Kidney epithelial cell (primary cell): ENCODE measurements around the gene ETV5. TPM values are rescaled to one million over a fixed set of nuclear protein-coding genes. Genes with fewer than 3 reads are reported as not detected.

Experiments used
- DNase-seq: peaks from one replicate; pipeline ENCODE4 v3.0.0-alpha.2; 2010; ENCODE audit warnings: low read depth
- H3K27me3 ChIP-seq: 2 replicates; pipeline ENCODE4 v1.6.0; 2011; ENCODE audit warnings: low read length; ENCODE audit not compliant: control insufficient read depth, insufficient read depth
- H3K36me3 ChIP-seq: 2 replicates; pipeline ENCODE4 v1.5.1; 2011; ENCODE audit warnings: low read length; ENCODE audit not compliant: control insufficient read depth, insufficient read depth
- H3K4me3 ChIP-seq: 2 replicates; pipeline ENCODE4 v1.5.1; 2011; ENCODE audit warnings: low read depth, mild to moderate bottlenecking, control low read depth, low read length
- total RNA-seq: library from RNA; depleted of rRNA; stranded (reverse); fragments of >200 nt; gene quantifications from 2 replicates; pipeline ENCODE4 v1.2.3, GENCODE V29; 2015
- TF ChIP-seq, protein P1 (sequence below): IDR thresholded peaks from 2 replicates; pipeline ENCODE4 v1.5.1; 2011; ENCODE audit warnings: mild to moderate bottlenecking, moderate library complexity, low read length, control low read depth, inconsistent platforms; ENCODE audit not compliant: insufficient read depth, poor library complexity, severe bottlenecking

The ETV5 gene
- total RNA-seq, 1 donor from 2014 or later, result 33.1 TPM

DNA sequence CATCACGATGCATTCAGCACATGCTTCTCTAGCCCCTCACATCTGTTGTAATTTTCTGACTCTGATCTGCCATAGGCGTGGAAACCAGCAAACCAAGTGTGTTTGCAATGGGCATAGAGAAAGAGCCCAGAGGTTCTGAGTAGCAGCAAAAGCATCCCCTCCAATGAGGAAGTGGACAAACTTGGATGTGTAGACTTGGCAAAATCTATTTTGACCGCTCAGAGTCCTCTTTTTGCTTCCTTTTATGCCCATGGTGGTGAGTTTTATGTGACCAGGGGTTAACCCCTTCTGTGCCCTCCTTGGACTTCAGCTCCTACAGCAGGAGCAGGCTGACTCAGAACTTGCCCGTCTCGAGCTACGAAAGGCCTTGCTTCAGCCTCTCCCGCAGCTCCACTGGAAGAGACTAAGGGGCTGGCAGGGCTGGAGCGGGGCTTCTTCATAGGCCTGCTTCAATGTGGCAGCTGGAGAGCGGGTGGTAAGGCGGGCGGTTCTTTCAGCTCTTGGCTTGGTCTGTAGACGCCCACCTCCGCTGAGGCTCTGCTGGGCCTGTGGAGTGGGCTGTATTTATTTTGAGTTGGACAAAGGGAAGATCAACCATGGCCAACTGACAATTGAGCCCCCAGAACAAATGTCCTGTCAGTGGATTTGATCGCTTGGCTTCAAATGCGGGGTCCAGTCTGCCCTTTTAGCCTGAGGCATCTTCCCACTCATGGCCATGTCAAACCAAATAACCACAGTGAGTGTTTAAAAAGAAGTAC, 6.5 kb upstream of the ETV5 start:
- TF ChIP-seq, protein P1, sequence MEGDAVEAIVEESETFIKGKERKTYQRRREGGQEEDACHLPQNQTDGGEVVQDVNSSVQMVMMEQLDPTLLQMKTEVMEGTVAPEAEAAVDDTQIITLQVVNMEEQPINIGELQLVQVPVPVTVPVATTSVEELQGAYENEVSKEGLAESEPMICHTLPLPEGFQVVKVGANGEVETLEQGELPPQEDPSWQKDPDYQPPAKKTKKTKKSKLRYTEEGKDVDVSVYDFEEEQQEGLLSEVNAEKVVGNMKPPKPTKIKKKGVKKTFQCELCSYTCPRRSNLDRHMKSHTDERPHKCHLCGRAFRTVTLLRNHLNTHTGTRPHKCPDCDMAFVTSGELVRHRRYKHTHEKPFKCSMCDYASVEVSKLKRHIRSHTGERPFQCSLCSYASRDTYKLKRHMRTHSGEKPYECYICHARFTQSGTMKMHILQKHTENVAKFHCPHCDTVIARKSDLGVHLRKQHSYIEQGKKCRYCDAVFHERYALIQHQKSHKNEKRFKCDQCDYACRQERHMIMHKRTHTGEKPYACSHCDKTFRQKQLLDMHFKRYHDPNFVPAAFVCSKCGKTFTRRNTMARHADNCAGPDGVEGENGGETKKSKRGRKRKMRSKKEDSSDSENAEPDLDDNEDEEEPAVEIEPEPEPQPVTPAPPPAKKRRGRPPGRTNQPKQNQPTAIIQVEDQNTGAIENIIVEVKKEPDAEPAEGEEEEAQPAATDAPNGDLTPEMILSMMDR, result no peak
- no peak overlapping the region for H3K4me3 ChIP-seq

DNA sequence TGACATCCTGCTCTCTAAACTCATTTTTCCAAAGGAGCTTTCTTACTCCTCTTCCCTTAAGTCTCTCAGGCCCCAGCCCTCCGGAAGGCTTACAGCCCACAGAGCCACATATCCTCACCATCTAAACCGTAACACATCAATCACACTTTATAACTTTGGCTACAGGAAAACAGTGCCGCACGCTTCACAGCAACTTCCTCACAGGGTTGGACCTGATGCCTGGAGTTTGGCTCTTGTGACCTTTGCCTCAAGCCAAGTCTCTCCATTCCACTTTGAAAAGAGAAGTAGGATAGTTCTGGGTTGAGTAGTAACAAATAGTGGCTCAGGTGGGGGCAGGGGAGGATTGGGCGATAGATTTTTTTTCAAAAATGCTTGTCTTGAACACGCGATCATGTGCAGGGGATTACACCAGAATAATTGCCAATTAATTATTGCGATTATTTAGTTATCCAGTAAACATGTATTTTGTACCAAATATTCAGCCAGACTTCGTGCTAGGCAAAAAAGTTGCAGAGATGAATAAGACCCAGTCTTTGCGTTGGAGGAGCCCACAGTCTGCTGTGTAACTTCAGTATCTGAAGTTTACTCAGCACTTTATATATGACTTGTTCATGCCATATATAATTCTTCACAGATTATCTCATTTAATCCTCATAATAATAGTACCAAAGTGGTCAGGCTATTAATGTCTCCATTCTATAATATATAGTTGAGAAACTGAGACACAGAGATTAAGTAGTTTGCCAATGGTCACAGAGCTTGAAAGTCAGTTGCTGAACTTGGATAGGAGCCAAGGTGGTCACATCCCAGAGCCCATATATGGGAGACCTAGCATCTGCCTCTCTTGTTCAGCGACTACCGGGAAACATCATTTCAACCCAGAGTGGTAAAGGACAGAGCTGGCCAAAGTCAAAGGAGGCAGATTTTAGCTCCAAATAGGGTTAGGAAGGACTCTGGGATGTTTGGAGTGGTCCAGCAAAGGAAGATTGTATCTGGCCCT, 2.4 kb upstream of the ETV5 start:
- TF ChIP-seq, protein P1, result no peak
- H3K27me3 ChIP-seq, result peaks cover 2% of the 10 kb centered on the region
- H3K36me3 ChIP-seq, result no peaks in the 10 kb centered on the region
- DNase-seq, result no peak
- H3K4me3 ChIP-seq, result no peak overlapping the region

More for the DNA sequence above, 6.5 kb upstream of the ETV5 start:
- no peak for DNase-seq
- H3K36me3 ChIP-seq, result no peaks in the 10 kb centered on the region
- H3K27me3 ChIP-seq, result peaks cover 2% of the 10 kb centered on the region

DNA sequence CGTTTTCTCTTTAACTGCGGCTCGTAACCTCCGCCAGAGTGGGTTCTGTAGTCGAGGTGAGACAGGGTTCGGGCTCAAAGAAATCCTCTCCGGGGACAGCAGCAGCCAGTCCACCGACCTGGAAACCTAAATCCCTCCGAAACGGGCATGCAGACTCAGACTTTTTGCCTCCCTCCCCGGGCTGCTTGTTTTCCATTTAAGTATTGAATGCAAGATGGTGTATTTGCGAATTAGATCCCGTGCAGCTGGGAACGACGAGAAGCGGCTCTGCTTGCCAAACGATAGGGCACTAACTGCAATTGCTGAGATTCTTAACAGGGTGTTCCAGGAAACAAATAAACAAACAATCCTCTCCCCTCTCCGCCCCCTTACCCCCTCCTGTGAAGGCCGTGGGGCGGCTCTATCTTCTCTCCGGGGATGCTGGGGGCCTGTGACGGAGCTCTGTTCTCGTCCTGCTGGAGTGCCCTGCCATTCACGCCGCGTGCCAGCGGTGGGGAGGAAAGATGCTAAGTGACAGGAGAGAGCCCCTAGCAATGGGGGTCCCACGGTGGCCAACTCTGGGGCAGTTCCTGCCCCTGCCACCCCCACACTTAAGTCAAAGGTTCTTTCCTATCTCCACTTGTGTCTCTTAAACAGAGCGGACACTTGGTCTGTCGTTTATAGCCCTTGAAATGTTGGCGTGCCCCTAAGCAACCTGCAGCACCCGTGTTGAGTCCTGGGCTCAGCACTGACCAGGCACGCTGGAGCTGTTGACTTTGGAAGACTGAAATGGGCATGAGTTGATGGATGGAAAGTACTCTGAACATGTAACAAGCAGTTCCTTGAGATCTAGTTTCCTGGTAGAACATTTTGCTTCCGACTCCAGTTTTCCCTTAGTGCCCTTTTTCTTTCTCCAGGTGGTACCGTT, 1.3 kb upstream of the ETV5 start:
- TF ChIP-seq, protein P1, result no peak
- H3K36me3 ChIP-seq, result no peaks in the 10 kb centered on the region
- no peak for DNase-seq
- H3K4me3 ChIP-seq, result peak overlapping the region; percentile 56
- peaks cover 2% of the 10 kb centered on the region for H3K27me3 ChIP-seq

DNA sequence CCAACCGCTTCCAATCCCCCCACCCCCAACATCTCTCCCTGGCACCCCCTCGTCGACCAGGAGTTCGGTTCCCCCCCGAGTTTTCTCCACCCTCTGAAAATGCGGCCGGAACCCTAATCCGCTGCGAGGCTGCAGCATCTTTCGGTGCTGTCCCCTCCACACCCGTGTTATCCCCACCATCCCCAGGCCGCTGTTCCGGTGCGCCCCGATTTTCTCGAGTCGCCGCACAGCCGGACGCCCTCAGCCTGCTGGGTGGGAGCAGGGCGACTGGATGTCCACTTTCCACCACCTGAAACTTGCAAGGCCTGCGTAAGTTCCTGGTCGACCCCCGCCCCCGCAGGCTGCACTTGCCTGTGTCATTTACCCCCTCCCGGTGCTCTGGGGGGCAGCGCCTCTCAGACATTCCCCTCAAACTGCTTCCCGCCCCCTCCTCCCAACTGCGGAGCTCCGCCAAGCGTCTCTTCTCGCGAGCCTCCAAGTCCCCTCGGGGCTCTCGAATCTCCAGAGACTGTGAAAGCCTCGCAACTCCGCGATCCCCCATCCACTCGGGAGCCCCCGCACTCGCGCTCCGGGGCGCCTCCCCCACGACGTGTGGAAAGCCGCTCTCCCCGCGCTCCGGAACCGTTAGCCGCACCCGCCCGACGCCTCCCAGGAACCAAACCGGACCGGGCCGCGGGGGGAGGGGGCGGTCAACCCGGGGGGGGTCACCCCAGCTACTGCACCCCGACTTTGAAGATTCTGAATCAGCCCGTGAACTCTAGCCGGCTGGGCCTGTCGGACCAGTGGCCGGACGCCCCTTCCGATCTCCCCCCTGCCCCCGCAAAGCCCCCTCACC, 566 bp downstream of the ETV5 start:
- DNase-seq, result no peak
- no peaks in the 10 kb centered on the region for H3K36me3 ChIP-seq
- H3K27me3 ChIP-seq, result no peaks in the 10 kb centered on the region
- peak overlapping the region; percentile 80 for H3K4me3 ChIP-seq
- TF ChIP-seq, protein P1, result no peak
